HUDEP-2 (cell line): ENCODE results near the gene EMP1.
"Not testable (repeated sequence)": the region's sequence is repeated elsewhere in the genome, so short reads cannot be mapped to it uniquely, and the experiment has no call there.

Experiments
- DNase-seq, 76 experiments: peaks; one replicate each; lab custom pipeline; 2025; ENCODE audit not compliant: unreplicated experiment in 76 of 76; lab: John Stamatoyannopoulos, UW

Gene EMP1

GRCh38 chr12:13253966-13254760 is 57.6 kb downstream of the EMP1 start:
- DNase-seq, result no peak

- DNase-seq, result peak in 75 of 76 experiments; percentile 5 to 89 (median 68)
Observed at GRCh38 chr12:13255792-13256691, 59.5 kb downstream of the EMP1 start.

- DNase-seq, result no peak
Observed at GRCh38 chr12:13256692-13257045, 60.1 kb downstream of the EMP1 start.

- no peak for DNase-seq
Observed at GRCh38 chr12:13257356-13257875, 60.9 kb downstream of the EMP1 start.

GRCh38 chr12:13258197-13258596 is 61.7 kb downstream of the EMP1 start:
- no peak for DNase-seq

GRCh38 chr12:13258717-13259119 is 62.2 kb downstream of the EMP1 start:
- no peak for DNase-seq

GRCh38 chr12:13259625-13260024 is 63.1 kb downstream of the EMP1 start:
- not testable (repeated sequence) for DNase-seq

GRCh38 chr12:13267826-13268225 is 71.3 kb downstream of the EMP1 start:
- DNase-seq, result not testable (repeated sequence)

GRCh38 chr12:13268581-13268980 is 72.1 kb downstream of the EMP1 start:
- no peak for DNase-seq
